Endothelial cell of umbilical vein (primary cell): ENCODE measurements around the gene ZNHIT2.

Source experiments
- CTCF ChIP-seq, 2 donors: IDR thresholded peaks; 1 replicate in 1 of 2; 2 replicates in 1 of 2; pipeline ENCODE4 v1.5.1; 2011; ENCODE audit warnings: low read length in 2 of 2, mild to moderate bottlenecking in 2 of 2, moderate library complexity in 2 of 2, control low read depth in 1 of 2, inconsistent platforms in 1 of 2, low read depth in 1 of 2; ENCODE audit not compliant: insufficient read depth in 1 of 2; ENCODE audit errors: extremely low read depth in 1 of 2
- EZH2 ChIP-seq: IDR thresholded peaks from 2 replicates; pipeline ENCODE4 v1.6.1; 2012; ENCODE audit warnings: borderline replicate concordance, low read depth, mild to moderate bottlenecking, moderate library complexity, low read length, inconsistent platforms; ENCODE audit not compliant: severe bottlenecking
- FOS ChIP-seq: IDR thresholded peaks from 2 replicates; pipeline ENCODE4 v1.6.1; 2011; ENCODE audit warnings: mild to moderate bottlenecking, low read length, moderate library complexity, borderline replicate concordance; ENCODE audit not compliant: insufficient read depth
- JUN ChIP-seq: IDR thresholded peaks from 2 replicates; pipeline ENCODE4 v1.6.1; 2011; ENCODE audit warnings: borderline replicate concordance, low read depth; ENCODE audit not compliant: insufficient read length, insufficient read depth
- MYC ChIP-seq: IDR thresholded peaks from one replicate; pipeline ENCODE4 v1.6.1; 2011; ENCODE audit warnings: mild to moderate bottlenecking, low read depth, low read length
- POLR2A ChIP-seq: IDR thresholded peaks from 2 replicates; pipeline ENCODE4 v1.6.1; 2012; ENCODE audit warnings: low read depth, mild to moderate bottlenecking, control low read depth, low read length
- POLR2AphosphoS5 ChIP-seq: IDR thresholded peaks from 2 replicates; pipeline ENCODE4 v1.6.1; 2012; ENCODE audit warnings: low read depth, mild to moderate bottlenecking, control low read depth, low read length, moderate library complexity; ENCODE audit not compliant: insufficient read depth

- TF ChIP-seq POLR2A, result no peak
- TF ChIP-seq CTCF (IDR thresholded peaks at IDR 0.05; ENCODE audit: extremely low read depth in 1 of 2, insufficient read depth in 1 of 2, low read depth in 1 of 2, low read length in 2 of 2), result no peak
- TF ChIP-seq MYC, result no peak
- no peak for TF ChIP-seq POLR2AphosphoS5
- TF ChIP-seq EZH2, result no peak
- no peak for TF ChIP-seq FOS
- no peak for TF ChIP-seq JUN
Observed at GRCh38 chr11:65147352-65148075, 30.0 kb upstream of the ZNHIT2 start.
